HG03432 (cell line): ENCODE results near the gene EPB41.
"Not testable (repeated sequence)": the region's sequence is repeated elsewhere in the genome, so short reads cannot be mapped to it uniquely, and the experiment has no call there.

Experiments
- ATAC-seq: cut with Tn5 transposase; IDR thresholded peaks from one replicate; pipeline ENCODE4 v1.9.1; 2021; ENCODE audit warnings: mild to moderate bottlenecking, moderate library complexity; ENCODE audit not compliant: unreplicated experiment

EPB41 gene

GRCh38 chr1:28914228-28915030 is at the start of gene EPB41:
Gene EPB41 (plus strand): TSS chr1:28914569. CDS start chr1:28987438, 72,869 bp downstream.
- peak; percentile 82 for ATAC-seq

DNA sequence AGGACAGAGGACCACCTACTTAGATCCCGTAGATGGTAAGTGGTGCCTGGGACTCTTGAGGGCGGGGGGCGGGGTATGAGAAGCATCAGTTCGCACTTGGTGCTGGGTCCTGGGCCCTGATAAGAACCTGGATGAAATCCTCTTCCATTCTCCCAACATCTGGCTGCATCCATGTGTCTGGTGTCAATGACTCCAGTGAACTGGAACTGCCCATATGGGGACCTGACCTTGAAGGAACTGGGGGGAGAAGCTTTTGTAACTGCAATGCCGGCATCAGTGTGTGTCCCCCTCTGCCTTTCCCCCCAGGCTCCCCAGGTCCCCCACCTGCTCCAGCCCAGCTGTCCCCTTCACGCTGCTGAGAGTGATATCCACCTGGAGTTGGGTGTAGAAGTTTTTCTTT is 49.7 kb upstream of the EPB41 start:
- ATAC-seq = no peak

GRCh38 chr1:28865997-28866650 is 48.2 kb upstream of the EPB41 start:
- ATAC-seq = no peak

DNA sequence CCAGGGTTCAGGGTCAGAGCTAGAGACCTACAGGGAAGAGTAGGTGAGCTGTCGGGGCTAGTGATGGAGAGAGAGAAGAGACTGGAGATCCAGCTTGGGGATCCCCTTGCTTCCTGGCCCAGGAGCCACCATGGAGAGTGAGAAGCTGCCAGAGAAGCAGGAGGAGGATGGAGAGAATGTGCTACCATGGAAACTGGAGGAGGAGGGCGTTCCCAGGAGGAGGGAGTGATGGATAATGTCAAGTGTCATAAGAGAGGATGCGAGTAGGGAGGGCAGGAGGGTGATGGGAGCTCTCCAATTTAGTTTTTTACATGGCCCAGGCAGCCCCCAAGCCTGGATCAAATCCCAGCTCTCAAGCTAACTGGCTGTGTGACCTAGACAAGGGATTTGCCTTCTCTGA is 46.5 kb upstream of the EPB41 start:
- ATAC-seq = no peak

- no peak for ATAC-seq
Measured at GRCh38 chr1:28869952-28870351, 44.4 kb upstream of the EPB41 start.

DNA sequence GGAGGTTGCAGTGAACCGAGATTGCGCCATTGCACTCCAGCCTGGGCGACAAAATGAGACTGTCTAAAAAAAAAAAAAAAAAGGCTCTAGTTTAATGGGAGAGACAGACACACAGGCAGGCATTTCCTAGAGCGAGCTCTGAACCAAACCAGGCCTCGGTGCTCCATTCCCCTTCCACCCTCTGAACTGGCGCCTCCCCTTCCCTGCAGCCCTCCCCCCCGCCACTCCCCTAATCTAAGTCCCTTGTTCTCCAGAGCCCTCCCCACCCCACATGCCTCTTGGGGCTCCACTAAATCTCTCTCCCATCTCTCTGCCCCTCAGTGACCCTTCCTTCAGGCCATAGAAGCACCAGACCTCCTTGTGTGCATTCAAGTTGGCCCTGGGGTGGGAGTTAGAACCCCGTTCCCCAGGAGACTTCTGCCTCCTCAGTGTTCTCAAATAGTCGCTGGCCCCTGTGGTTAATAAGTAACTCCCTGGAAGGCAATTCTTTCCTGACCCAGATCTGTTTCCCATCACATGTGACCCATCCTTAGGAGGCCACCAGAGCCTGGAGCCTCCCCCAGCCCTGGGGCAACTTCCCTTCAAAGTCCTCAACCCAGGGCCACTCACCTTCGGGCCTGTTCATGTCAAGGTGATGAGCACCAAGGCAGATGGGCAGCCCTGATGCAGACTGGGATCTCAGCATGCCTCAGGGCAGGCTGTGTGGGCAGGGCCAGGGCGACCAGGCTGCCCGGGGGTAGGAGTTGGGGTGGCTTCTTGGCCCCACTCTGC is 42.6 kb upstream of the EPB41 start:
- ATAC-seq = no peak

DNA sequence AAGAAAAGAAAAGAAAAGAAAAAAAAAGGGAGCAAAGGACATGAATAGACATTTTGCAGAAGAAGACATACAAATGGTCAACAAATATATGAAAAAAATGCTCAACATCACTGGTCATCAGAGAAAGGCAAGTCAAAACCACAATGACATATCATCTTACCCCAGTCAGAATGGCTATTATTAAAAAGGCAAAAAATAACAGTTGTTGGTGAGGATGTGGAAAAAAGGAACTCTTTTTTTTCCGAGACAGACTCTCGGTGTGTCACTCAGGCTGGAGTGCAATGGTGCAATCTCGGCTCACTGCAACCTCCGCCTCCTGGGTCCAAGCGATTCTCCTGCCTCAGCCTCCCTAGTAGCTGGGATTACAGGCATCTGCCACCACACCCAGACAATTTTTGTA is 39.2 kb upstream of the EPB41 start:
- ATAC-seq = not testable (repeated sequence)

GRCh38 chr1:28877132-28877781 is 37.1 kb upstream of the EPB41 start:
- no peak for ATAC-seq

- no peak for ATAC-seq
Measured at GRCh38 chr1:28878796-28879195, 35.6 kb upstream of the EPB41 start.

GRCh38 chr1:28882009-28882628 is 32.2 kb upstream of the EPB41 start:
- peak; percentile 30 for ATAC-seq

DNA sequence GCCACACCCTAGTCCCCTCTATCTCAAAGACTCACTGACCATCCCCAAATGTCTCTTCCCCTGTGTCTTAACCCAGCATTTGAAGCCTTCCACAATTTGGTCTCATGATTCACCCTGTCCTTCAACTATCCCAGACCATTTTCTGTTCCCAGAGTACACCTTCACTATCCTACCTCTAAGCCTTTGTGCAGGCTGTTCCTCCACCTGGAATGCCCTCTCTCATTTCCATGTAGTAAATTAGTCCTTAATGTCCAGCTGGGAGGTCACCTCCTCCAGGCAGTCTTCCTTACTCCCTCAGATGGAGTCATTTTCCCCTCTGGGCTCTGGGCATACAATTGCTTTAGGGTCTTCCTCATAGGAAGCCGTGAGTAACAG is 31.1 kb upstream of the EPB41 start:
- ATAC-seq = no peak

GRCh38 chr1:28885472-28885877 is 28.9 kb upstream of the EPB41 start:
- no peak for ATAC-seq

DNA sequence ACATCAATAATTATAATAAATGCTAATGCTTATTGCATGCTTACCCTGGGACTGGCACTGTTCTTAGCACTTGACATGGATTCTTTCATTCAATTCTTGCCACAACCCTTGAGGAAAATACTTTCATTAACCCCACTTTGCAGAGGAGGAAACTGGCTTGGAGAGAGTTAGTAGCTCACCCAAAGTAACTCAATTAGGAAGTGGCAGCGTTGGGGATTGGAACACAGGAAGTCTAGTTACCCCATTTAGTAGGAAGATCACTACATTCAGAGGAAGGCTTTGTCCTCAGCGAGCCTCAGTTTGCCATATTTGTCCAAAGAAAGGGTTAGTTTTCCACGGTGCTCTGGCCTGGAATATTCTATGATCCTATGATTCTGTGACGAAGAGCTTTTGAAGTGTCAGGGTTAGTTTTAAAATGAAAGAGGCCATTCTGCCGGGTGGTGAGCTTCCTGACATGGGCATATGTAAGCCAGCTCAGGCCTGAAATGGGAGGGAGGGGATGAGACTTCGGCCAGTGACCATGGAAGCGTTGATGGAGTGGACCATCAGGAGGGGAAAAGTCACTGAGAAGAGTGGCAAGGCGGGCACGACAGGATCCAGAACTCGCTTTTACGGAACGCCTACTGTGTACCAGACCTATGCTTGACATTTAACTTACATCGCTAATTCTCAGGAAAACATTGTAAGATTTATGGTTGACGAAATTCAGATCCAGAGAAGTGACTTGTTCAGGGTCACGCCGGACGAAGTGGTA is 28.2 kb upstream of the EPB41 start:
- no peak for ATAC-seq

GRCh38 chr1:28886731-28887418 is 27.5 kb upstream of the EPB41 start:
- peak; percentile 72 for ATAC-seq

GRCh38 chr1:28887419-28887834 is 26.9 kb upstream of the EPB41 start:
- no peak for ATAC-seq

- no peak for ATAC-seq
Measured at GRCh38 chr1:28887835-28888682, 26.3 kb upstream of the EPB41 start.

DNA sequence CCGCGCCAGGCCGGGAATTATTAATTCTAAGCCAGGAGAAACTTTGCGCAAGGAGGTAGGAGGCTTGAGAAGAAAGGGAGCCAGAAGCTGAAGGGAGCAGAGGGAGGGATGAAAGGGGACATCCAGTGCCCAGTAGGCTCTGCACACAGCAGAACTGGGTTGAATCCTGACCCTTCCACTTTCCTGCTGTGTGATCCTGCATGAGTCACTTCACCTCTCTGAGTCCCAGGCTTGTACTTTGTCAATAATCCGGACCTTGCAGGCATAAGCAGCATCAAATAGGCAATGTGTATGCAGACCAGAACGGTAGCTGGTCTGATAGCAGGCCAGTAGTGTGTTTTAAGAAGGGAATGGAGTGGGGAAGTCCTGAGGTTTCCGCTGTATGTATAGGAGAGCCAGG is 25.5 kb upstream of the EPB41 start:
- no peak for ATAC-seq

DNA sequence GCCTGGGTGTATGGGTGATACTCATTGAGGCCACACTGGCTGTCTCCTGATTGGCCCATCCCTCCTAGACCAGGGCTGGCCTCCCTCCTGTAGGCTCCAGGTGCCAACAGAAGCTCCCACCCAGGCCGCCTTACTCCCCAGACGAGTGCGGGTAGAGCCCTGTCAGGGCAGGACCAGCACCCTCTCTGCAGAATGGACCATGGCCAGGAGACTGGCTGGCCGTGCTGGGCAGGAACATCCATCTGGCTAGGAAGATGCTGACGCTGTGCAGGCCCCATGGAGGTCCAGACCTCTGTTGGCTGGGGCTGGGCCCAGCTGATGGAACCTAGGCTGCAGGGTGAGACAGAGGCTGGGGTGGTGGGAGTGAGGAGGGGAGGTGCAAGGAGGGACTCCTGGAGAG is 25.0 kb upstream of the EPB41 start:
- no peak for ATAC-seq

- ATAC-seq = no peak
Measured at GRCh38 chr1:28890435-28890834, 23.9 kb upstream of the EPB41 start.
